HEK293 (cell line): ENCODE measurements around the gene CYP27A1.

ENCODE experiments used
- CTCF ChIP-seq: fragments of 450-650 bp; formaldehyde crosslinking; IDR thresholded peaks from 2 replicates; pipeline ENCODE4 v1.5.1; 2016; ENCODE audit warnings: missing biosample characterization, missing genetic modification characterization
- SETDB1 ChIP-seq: IDR thresholded peaks from one replicate; pipeline ENCODE4 v1.6.1; 2017; ENCODE audit warnings: mild to moderate bottlenecking, low read length, moderate library complexity, mixed read lengths; ENCODE audit not compliant: insufficient read length
- YY1 ChIP-seq: fragments of 450-650 bp; formaldehyde crosslinking; IDR thresholded peaks from 2 replicates; pipeline ENCODE4 v1.5.1; 2018; ENCODE audit warnings: missing biosample characterization, missing genetic modification characterization
- ZFP41 ChIP-seq: fragments of 450-650 bp; formaldehyde crosslinking; IDR thresholded peaks from 2 replicates; pipeline ENCODE4 v1.5.1; 2016; ENCODE audit warnings: missing biosample characterization, missing genetic modification characterization, borderline replicate concordance
- ZNF138 ChIP-seq: fragments of 450-650 bp; formaldehyde crosslinking; IDR thresholded peaks from 2 replicates; pipeline ENCODE4 v1.5.1; 2016; ENCODE audit warnings: missing biosample characterization, missing genetic modification characterization, borderline replicate concordance
- ZNF266 ChIP-seq: fragments of 450-650 bp; formaldehyde crosslinking; IDR thresholded peaks from 2 replicates; pipeline ENCODE4 v1.5.1; 2016; ENCODE audit warnings: missing biosample characterization, missing genetic modification characterization, low read depth
- ZNF274 ChIP-seq, 2 experiments: fragments of 200-500 bp in 1 of 2; fragments of 450-650 bp in 1 of 2; sonication (Bioruptor generic) in 1 of 2; formaldehyde crosslinking in 1 of 2; IDR thresholded peaks; 2 replicates each; pipeline versions ENCODE4 v1.5.1 to v1.6.1; 2014 to 2016; ENCODE audit warnings: borderline replicate concordance in 1 of 2, inconsistent platforms in 1 of 2, low read length in 1 of 2, missing biosample characterization in 1 of 2, missing genetic modification characterization in 1 of 2
- ZNF311 ChIP-seq: fragments of 450-650 bp; formaldehyde crosslinking; IDR thresholded peaks from 2 replicates; pipeline ENCODE4 v1.5.1; 2017; ENCODE audit warnings: missing biosample characterization, missing genetic modification characterization, borderline replicate concordance
- ZNF560 ChIP-seq: fragments of 450-650 bp; formaldehyde crosslinking; IDR thresholded peaks from 2 replicates; pipeline ENCODE4 v1.5.1; 2017; ENCODE audit warnings: missing biosample characterization, missing genetic modification characterization, borderline replicate concordance
- ZNF843 ChIP-seq: fragments of 450-650 bp; formaldehyde crosslinking; IDR thresholded peaks from 2 replicates; pipeline ENCODE4 v1.5.1; 2016; ENCODE audit warnings: missing biosample characterization, missing genetic modification characterization
- ZSCAN30 ChIP-seq: fragments of 450-650 bp; IDR thresholded peaks from 2 replicates; pipeline ENCODE4 v1.5.1; 2018; ENCODE audit warnings: missing biosample characterization, mild to moderate bottlenecking, missing genetic modification characterization, moderate library complexity
- TF ChIP-seq, protein P1 (sequence below): fragments of 450-650 bp; formaldehyde crosslinking; IDR thresholded peaks from 2 replicates; pipeline ENCODE4 v1.5.1; 2016; ENCODE audit warnings: missing biosample characterization, missing genetic modification characterization, low read depth

DNA sequence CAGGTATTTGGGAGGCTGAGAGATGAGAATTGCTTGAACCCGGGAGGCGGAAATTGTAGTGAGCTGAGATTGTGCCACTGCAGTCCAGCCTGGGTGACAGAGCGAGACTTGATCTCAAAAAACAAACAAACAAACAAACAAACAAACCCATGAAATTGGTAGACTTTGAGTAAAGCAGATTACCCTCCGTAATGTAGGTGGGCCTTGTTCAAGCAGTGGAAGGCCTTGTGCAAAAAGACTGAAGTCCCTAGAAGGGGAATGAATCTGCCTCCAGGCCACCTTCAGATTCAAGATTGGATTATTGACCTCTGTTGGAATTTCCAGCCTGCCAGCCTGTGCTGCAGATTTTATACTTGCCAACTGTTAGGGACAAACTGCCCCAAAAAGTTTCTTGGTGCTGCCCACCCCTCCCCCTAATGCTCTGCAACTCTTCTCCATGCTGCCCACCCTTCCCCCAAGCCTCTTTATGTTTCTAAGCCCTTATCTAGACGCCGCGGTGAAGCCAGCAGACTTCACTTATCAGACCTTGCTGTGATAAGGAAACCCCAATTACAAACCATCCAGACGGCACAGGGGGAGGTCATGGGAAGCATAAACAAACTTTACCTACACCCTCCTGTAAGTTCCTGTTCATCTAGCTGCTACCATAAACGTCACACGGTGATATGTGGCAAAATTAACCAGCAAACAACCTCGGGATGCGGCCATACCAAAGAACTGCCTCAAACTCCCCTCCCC lies 17.0 kb downstream of the CYP27A1 start:
- TF ChIP-seq CTCF (tag by site-specific recombination): no peak
- no peak for TF ChIP-seq ZNF274 (IDR thresholded peaks at IDR 0.05; ENCODE audit: low read length)
- no peak for TF ChIP-seq ZNF274 (tag by site-specific recombination; IDR thresholded peaks at IDR 0.05; ENCODE audit: borderline replicate concordance)
- TF ChIP-seq, protein P1, sequence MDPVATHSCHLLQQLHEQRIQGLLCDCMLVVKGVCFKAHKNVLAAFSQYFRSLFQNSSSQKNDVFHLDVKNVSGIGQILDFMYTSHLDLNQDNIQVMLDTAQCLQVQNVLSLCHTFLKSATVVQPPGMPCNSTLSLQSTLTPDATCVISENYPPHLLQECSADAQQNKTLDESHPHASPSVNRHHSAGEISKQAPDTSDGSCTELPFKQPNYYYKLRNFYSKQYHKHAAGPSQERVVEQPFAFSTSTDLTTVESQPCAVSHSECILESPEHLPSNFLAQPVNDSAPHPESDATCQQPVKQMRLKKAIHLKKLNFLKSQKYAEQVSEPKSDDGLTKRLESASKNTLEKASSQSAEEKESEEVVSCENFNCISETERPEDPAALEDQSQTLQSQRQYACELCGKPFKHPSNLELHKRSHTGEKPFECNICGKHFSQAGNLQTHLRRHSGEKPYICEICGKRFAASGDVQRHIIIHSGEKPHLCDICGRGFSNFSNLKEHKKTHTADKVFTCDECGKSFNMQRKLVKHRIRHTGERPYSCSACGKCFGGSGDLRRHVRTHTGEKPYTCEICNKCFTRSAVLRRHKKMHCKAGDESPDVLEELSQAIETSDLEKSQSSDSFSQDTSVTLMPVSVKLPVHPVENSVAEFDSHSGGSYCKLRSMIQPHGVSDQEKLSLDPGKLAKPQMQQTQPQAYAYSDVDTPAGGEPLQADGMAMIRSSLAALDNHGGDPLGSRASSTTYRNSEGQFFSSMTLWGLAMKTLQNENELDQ (tag by site-specific recombination): no peak
- no peak for TF ChIP-seq ZNF560 (tag by site-specific recombination)
- TF ChIP-seq ZNF138: no peak
- no peak for TF ChIP-seq ZFP41 (tag by site-specific recombination)
- TF ChIP-seq ZNF311 (tag by site-specific recombination): no peak
- no peak for TF ChIP-seq ZNF843
- TF ChIP-seq ZSCAN30 (tag by site-specific recombination): no peak
- TF ChIP-seq ZNF266 (tag by site-specific recombination): no peak
- no peak for TF ChIP-seq SETDB1
- no peak for TF ChIP-seq YY1 (tag by site-specific recombination)
